Measurements from ENCODE around the gene ZCCHC2.

Gene ZCCHC2

GRCh38 chr18:62518460-62519375 lies 4.1 kb upstream of the ZCCHC2 start:
- no peak for TF ChIP-seq CTCF (IDR thresholded peaks at IDR 0.05; ENCODE audit: extremely low read depth, insufficient read depth, missing control alignments)
- DNase-seq (ENCODE audit: low spot score), result no peak
- in situ Hi-C loops (cut with MboI; ENCODE audit: low pct_unique_long_range_greater_than_20kb, low sequenced_read_pairs, unreplicated experiment), result no loop called here

- TF ChIP-seq CTCF (IDR thresholded peaks at IDR 0.05; ENCODE audit: extremely low read depth, insufficient read depth, missing control alignments), result no peak
- DNase-seq (ENCODE audit: low spot score), result no peak
- in situ Hi-C loops (cut with MboI; ENCODE audit: low pct_unique_long_range_greater_than_20kb, low sequenced_read_pairs, unreplicated experiment), result no loop called here
Measured at GRCh38 chr18:62519684-62520083, 3.1 kb upstream of the ZCCHC2 start.

- no peak for TF ChIP-seq CTCF (IDR thresholded peaks at IDR 0.05; ENCODE audit: extremely low read depth, insufficient read depth, missing control alignments)
- DNase-seq (ENCODE audit: low spot score), result no peak
- in situ Hi-C loops (cut with MboI; ENCODE audit: low pct_unique_long_range_greater_than_20kb, low sequenced_read_pairs, unreplicated experiment), result no loop called here
Measured at GRCh38 chr18:62521082-62521481, 1.7 kb upstream of the ZCCHC2 start.

- DNase-seq (ENCODE audit: low spot score), result no peak
- no peak for TF ChIP-seq CTCF (IDR thresholded peaks at IDR 0.05; ENCODE audit: extremely low read depth, insufficient read depth, missing control alignments)
- in situ Hi-C loops (cut with MboI; ENCODE audit: low pct_unique_long_range_greater_than_20kb, low sequenced_read_pairs, unreplicated experiment), result no loop called here
Measured at GRCh38 chr18:62521593-62521992, 1.2 kb upstream of the ZCCHC2 start.

- peak; percentile 23 for DNase-seq (ENCODE audit: low spot score)
- no peak for TF ChIP-seq CTCF (IDR thresholded peaks at IDR 0.05; ENCODE audit: extremely low read depth, insufficient read depth, missing control alignments)
- in situ Hi-C loops (cut with MboI; ENCODE audit: low pct_unique_long_range_greater_than_20kb, low sequenced_read_pairs, unreplicated experiment), result no loop called here
Measured at GRCh38 chr18:62522178-62522503, 684 bp upstream of the ZCCHC2 start.

GRCh38 chr18:62523255-62523588 lies 397 bp downstream of the ZCCHC2 start:
- TF ChIP-seq CTCF (IDR thresholded peaks at IDR 0.05; ENCODE audit: extremely low read depth, insufficient read depth, missing control alignments), result no peak
- peak; percentile 93 for DNase-seq (ENCODE audit: low spot score)
- in situ Hi-C loops (cut with MboI; ENCODE audit: low pct_unique_long_range_greater_than_20kb, low sequenced_read_pairs, unreplicated experiment), result no loop called here
